Hematopoietic multipotent progenitor cell treated with erythropoietin and hydrocortisone succinate and interleukin-3 and kit ligand, for 15 days (in vitro differentiated cells): Measurements from ENCODE around the gene MYO19.
A peak's percentile ranks its signal among the peaks of the same experiment; 100 is the strongest.

Experiments
- DNase-seq: peaks from one replicate; pipeline ENCODE4 v3.0.0-alpha.2; 2015; ENCODE audit warnings: low spot score

MYO19 gene, protein sequence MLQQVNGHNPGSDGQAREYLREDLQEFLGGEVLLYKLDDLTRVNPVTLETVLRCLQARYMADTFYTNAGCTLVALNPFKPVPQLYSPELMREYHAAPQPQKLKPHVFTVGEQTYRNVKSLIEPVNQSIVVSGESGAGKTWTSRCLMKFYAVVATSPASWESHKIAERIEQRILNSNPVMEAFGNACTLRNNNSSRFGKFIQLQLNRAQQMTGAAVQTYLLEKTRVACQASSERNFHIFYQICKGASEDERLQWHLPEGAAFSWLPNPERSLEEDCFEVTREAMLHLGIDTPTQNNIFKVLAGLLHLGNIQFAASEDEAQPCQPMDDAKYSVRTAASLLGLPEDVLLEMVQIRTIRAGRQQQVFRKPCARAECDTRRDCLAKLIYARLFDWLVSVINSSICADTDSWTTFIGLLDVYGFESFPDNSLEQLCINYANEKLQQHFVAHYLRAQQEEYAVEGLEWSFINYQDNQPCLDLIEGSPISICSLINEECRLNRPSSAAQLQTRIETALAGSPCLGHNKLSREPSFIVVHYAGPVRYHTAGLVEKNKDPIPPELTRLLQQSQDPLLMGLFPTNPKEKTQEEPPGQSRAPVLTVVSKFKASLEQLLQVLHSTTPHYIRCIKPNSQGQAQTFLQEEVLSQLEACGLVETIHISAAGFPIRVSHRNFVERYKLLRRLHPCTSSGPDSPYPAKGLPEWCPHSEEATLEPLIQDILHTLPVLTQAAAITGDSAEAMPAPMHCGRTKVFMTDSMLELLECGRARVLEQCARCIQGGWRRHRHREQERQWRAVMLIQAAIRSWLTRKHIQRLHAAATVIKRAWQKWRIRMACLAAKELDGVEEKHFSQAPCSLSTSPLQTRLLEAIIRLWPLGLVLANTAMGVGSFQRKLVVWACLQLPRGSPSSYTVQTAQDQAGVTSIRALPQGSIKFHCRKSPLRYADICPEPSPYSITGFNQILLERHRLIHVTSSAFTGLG

DNA sequence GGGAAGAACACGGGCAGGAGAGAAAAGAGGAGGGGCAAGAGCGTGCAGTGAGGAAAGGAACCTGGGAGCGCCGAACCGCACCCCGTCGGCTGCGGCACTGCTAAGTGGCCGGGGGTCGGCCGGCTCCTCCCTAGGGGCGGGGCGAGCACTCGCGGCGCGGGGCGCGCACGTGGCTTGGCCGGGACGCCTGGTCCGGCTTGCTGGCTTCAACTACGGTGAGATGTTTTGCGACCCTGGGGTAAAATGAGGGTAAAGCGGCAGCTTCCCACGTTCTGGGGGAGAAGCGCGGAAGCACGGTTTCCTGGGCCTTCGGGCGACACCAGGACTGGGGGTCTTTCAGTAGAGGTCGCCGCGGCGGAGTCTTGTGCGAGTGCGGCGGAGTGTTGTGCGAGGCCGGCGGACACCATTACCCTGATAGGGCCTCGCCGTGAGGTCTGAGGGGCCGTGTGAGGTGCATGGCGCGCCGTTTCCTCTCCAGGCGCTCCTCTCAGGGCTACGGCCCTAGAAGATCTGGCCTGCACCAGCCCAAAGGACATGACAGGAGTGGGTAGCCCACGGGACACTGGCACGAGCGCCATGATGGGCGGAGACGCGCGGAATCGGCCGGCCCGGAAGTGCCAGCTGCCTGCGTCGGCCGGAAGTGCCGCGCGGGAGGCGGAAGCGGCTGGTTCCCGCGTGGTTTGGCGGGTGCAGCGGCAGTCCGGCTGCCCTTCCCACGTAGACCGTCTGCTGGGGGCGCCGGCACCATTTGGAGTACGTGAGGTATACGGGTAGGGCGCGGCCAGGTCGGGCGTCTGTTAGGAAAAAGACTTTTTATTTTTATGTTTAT, at the start of gene MYO19, which contains the start of gene PIGW:
TSS of gene MYO19 (minus strand) at position 29 of the 829 bp plus-strand sequence. CDS start 2,330 bp downstream, outside the sequence.
TSS of gene PIGW (plus strand) at position 148 of the 829 bp plus-strand sequence. CDS start 2,115 bp downstream, outside the sequence.
- peak; percentile 85 for DNase-seq

DNA sequence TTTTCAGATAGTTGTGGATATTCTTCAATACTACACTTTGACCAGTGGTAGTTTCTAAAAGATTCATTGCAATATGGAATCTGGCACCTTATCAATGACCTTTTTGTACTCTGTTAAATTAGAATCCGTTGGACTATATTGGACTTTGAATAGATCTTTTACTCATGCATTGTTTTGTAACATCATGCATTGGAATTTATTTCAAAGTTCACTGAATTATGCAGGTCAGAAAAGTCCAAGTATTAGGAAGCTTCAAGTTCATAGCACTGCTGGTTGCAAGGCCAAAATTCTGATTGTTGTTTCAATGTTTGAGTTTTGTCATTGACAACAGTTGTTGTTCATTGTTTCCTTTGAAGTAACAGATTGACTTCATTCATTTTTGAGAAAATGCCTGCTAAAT, 49.1 kb upstream of the MYO19 start:
- no peak for DNase-seq

DNA sequence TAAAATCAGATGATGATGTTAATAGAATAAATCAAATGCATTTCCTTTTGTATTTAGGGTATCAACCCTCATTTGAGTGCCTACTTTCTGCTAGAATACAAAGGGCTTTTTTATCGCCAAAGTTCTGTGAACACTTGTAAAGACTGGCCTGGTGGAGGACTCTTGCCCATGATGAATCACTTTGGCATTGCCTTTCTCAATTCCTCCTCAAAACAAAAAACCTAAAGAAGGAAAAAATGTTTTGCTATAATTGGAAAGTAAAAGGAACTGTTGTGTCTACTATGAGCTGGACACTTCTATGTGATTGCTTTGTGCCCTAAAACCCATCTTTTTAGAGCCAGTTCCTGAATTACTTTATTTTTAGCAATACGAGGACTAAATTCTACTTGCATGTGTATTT, 44.0 kb upstream of the MYO19 start:
- no peak for DNase-seq

DNA sequence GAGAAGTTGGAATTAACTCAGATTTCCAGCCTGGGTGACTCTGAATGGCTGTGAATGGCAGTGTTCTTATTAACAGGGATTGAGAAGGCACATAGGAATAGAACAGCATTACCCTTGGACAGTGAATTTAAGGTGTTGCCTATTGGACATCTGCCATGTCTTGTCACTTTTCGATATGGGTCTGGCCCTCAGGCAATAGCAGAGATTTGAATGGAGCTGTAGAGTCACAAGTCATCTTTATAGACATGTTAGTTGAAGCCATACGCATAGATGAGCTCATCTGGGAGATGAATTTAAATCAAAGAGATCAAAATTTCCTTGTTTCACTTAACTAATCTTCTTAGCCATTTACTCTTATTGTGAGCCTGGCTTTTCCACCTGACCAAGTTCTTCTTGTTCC, 42.1 kb upstream of the MYO19 start:
- no peak for DNase-seq

DNA sequence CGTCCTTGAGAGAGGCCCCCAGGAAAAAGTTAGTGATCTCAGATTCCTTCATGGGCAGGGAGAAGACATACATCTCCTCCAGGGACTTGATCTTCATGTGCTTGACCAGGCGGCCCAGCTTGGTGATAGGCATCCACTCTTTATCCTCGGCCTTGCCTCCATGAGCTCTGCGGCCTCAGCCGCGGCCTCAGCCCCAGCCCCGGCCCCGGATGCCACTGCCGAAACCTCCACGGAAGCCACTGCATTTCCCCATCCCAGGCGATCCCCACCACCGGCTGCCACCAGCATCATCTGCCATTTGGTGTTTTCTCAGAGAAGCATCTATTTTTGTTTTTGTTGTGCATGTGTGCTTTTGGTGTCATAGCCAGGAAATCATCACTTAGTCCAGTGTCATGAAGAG, 40.4 kb upstream of the MYO19 start:
- DNase-seq, result no peak

DNA sequence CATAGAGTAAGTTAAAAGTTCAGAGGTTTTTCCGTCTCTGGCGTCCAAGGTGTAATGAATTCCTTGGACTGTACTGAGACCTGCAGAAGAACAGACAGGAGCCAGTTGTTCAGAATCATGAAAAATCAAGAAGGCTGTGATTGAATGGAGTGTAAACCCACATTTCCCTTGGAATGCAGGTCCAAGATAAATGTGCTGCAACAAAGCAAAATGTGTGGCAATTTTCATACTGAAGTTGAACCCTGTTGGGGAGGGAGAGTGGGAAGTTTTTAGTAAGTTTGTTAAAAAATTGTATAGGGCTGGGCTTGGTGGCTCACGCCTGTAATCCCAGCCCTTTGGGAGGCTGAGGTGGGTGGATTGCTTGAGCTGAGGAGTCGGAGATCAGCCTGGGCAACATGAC, 31.4 kb upstream of the MYO19 start:
- DNase-seq, result no peak

DNA sequence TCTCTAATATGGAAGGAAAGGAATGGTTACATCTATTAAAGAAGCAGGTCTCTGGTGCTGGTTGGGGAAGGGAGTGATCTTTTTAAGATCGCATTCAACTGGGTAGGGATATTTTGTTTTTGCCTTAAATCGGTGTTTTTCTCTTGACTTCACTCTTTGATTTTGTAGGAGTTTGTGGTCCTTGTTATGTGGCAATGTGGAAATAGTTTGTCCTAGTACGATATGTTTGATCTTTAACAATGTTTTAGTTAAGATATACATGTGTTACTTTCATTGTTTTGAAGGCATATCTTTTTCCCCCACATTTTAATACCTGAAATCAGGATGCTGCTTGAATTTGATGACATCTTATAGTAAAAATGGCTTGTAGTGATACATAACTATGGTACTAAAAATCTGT, 18.8 kb upstream of the MYO19 start:
- DNase-seq, result no peak

DNA sequence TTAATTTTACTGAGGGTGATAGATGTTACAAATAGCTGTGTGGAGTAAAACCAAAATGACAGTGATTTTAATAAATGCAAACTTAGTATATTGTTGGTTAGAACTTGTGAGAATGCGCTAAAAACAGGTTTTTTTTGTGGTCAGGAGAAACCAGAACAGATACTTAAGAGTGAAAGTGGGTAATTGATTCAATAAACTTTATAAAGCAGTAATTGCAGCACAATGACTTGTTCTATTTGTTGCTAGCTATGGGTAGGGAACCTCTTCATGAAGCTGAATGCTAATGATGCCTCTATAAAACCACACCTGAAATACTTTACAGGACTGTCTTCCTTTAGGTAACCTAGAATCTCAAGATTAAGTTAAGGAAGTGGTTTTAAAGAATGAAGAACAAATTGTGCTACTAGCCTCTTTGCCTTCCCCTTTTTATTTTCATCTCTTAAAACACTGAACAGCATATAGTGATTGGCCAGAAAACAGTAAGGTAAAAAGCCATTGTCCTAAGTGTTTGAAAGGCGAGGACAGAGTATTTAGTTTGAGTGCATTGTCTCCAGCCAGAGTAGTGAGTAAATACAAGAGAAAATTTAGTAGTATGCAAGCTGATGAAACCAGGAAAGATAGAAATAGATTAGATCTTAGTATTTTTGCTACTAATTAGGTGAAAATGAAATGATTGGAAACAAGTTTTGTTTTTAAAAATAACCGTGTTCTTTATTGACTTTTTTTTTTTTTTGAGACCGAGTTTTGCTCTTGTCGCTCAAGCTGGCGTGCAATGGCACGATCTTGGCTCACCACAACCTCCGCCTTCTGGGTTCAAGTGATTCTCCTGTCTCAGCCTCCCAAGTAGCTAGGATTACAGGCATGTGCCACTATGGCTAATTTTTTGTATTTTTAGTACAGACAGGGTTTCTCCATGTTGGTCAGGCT, 16.1 kb upstream of the MYO19 start:
- DNase-seq, result no peak

DNA sequence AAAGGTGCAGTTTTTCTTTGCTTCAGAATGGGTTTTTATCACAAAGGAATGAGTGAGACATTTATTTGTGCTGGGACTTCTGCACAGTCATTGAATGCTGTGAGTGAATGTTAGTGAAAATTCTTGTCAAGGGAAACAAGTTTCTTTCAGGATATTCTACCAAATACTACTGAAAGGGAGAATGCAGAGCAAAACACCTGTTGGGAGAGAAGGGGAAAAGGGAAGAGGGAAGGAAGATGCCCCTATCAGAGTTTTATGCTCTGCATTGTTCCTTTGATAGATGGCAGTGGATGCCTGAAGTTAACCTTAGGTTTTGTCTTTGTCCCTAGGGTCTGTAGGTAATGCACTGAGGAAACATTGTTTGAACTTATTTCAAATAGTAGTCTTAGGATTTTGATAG, 13.1 kb upstream of the MYO19 start:
- no peak for DNase-seq

DNA sequence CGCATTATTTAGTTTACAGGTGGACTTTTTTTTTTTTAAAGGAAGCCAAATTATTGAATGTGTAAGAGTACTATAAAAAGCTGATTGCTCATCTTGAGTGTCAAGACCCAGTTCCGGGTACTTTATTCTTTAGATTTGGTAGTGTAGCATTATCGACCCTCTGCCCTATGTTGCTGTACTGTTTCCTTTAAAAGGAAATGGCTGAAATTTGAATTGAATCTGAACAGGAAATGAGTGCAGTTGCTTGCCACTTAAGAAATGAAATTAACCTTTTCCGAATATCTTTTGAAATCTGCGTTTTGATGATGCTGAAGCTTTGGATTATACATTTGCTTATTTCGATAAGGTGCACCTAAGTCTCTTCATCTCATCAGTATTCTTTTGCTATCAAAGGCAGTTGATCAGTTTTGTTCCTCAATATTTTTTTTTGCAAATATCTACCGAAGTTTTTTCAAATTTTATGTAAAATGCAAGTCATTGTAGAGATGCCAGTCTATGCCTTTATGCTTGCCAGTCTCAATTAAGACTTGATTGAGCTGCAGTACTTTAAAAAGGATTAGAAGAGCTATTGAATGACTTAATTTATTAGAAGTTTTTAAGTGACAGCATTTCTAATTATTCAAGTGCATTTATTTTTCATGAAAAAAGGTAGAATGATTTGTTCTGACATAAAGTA, 11.9 kb upstream of the MYO19 start:
- peak; percentile 28 for DNase-seq

DNA sequence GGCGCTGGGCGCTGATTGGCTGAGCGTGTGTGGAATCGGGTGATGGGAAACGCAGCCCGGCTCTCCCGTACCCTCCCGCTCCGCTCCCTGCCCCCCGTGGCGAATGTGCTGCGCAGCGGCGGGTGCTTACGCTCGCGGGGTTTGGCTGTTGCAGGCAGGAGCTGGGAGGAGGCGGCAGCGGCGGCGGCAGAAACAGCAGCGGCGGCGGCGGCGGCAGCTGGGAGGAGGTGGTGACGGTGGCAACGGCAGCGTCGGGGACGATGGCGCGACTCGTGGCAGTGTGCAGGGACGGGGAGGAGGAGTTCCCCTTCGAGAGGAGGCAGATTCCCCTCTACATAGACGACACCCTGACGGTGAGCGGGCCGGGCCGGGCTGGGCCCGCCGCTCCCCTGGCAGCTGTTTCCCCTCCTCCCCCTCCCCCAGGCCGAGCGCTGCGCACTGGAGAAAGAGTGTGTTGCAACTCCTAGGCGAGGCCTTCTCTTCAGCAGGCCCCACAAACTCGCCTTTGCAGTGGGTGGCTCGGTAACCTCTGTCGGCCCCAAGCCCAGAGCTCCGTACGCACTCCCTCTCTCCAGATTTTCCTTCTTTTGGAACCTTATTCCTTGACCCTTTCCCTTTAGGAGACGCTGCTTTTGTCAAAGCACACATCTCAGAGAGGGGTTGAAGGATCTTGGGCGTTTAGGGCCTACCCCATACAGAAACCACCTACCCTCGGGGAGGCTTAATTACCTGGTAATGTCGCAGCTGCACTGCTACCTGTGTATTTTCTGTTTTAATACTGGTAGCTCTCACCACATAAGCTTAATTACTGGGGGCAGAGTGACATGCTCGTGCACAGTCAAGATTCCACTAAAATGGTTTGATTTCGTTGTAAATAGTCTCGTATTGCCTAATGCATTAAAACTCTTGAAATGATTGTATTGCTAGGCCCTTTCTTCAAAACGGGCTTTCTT, 11.1 kb upstream of the MYO19 start:
- peak; percentile 95 for DNase-seq

DNA sequence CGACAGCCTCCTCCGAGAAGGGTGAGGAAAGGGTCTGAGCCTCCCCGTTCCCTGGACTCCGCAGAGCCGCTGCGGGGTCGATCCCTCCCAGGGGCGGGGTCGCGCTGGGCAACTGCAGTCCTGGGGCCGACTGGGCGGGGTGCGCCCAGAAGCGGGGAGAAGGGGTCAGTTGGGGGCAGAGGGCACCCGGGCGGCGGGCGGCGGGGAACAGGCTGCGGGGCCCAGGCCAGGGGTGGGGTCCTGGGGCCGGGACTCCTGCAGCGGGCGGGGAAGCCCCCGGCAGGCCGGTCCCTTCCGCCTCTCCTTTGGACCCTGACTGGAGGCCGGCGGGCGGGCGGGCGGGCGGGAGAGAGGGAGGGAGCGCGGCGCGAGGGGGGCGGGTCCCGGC, 10.4 kb upstream of the MYO19 start:
- no peak for DNase-seq

DNA sequence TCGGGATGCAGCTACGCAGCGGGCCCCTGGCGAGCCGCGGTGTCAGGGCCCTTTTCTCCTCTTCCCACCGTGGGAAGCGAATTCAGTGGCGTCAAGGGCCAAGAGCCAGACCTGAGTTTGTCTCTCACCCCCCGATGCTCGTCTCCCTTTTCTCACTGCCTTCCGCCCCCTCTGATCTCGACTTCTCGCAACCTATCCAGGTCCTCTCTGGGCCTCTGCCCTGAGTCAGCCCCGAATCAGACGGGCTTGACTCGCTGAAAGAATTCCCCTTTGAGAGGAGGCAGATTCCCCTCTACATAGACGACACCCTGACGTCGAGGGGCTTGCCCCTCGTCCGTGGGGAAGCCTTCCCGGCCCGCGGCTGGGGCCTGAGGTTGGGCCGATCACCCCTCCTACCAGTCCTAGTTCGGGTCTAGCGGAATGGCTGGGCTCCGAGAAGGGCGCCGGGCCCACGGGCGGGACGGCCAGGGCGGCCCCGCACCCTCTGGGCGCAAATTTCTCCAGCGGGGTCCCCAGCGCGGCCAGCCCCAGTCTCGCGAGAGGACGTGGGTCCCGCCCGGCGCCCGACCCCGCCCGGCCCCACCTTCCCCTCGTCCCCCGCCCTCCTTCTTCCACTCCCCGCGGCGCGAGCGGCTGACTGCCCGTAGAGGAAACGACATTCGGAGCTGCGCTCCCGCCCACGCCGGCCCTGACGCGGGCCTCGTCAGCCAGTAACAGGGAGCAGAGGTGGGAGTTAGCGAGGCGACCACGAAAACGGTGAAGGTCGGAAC, 9.8 kb upstream of the MYO19 start, which contains the start of gene GGNBP2:
TSS of gene GGNBP2 (plus strand) at position 613 of the 770 bp plus-strand sequence. CDS start 806 bp downstream, outside the sequence.
- peak; percentile 91 for DNase-seq

DNA sequence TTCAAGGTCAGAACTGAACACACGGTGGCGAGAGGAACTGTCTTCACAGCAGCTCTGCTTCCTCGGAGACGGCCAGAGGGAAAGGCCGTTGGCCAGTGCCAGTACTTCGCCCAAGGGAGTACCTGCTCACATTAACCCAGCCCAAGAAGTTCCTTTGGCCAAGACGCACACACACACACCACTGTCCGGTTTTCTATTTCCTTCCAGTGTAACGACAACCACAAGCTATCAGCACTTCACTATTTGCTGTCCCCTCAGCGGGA, 9.3 kb upstream of the MYO19 start:
- peak; percentile 53 for DNase-seq

DNA sequence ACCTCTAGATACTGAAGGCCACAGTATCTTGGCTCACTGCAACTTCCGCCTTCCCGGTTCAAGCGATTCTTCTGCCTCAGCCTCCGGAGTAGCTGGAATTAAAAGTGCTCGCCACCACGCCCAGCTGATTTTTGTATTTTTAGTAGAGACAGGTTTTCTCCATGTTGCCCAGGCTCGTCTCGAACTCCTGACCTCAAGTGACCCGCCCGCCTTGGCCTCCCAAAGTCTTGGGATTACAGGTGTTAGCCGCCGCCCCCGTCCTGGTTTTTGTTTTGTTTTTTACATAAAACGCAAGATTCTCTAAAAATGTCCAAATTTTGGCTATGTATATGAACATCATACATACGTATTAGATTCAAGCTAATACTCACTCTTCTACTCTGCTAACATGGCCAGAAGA, 8.1 kb upstream of the MYO19 start:
- no peak for DNase-seq

DNA sequence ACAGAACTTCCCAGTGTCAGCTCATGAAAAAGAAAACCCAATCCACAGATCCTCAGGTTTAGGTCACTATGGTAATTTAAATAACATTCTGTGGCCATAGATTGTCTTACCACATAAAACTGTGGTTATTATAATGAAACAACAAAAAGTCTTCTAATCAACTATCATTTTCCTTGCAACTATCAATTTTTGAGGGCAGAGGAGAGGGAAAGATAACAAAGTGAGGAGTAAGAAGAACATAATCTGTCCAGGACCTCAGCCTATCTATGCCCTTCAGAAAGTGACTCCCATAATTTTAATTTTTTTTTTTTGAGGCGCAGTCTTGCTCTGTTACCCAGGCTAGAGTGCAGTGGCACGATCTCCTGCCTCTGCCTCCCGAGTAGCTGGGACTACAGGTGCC, 6.0 kb upstream of the MYO19 start:
- DNase-seq, result peak; percentile 26

DNA sequence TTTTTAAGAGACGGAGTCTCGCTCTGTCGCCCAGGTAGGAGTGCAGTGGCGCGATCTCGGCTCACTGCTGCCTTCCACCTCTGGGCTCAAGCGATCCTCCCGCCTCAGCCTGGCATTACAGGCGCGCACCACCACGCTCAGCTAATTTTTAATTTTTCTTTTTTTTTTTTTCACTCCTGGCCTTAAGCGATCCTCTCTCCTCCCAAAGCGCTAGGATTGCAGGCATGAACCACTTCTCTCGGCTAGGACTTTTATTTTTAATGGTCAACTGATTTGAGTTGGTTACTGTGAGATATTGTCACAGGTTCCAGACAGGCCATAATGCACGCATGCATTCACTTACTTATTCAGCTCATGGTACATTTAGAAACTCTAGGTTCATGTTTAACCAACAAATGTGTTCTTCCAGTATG, 1.0 kb upstream of the MYO19 start:
- DNase-seq, result no peak
